Measurements from ENCODE around the gene KRTAP23-1.

Gene KRTAP23-1

DNA sequence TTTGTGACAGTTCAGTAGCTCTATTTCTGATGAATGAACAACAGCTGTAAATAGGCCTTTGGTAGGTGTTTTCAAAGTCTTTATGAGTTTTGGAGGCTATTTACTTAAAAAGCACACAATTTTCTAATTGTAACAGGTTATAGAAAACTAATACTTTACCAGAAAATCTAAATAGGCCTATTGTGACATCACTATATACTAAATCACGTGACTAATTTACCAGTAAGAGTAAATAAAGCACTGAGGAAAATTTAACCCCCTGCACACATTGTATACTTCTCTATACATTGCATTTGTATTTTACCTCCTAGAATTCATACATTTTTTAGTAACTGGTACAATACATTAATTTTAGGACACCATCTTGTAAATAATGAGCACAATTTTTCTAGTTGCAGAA, 43.3 kb downstream of the KRTAP23-1 start:
- DNase-seq: no peak
